Measurements from ENCODE around the gene EPHB4. TPM values are rescaled to one million over a fixed set of nuclear protein-coding genes. Genes with fewer than 3 reads are reported as not detected.
"Not testable (repeated sequence)": the region's sequence is repeated elsewhere in the genome, so short reads cannot be mapped to it uniquely, and the experiment has no call there.

EPHB4 gene
- total and polyA plus RNA-seq, 11 donors, result 10.7 to 76.2 (median 21.4) TPM

DNA sequence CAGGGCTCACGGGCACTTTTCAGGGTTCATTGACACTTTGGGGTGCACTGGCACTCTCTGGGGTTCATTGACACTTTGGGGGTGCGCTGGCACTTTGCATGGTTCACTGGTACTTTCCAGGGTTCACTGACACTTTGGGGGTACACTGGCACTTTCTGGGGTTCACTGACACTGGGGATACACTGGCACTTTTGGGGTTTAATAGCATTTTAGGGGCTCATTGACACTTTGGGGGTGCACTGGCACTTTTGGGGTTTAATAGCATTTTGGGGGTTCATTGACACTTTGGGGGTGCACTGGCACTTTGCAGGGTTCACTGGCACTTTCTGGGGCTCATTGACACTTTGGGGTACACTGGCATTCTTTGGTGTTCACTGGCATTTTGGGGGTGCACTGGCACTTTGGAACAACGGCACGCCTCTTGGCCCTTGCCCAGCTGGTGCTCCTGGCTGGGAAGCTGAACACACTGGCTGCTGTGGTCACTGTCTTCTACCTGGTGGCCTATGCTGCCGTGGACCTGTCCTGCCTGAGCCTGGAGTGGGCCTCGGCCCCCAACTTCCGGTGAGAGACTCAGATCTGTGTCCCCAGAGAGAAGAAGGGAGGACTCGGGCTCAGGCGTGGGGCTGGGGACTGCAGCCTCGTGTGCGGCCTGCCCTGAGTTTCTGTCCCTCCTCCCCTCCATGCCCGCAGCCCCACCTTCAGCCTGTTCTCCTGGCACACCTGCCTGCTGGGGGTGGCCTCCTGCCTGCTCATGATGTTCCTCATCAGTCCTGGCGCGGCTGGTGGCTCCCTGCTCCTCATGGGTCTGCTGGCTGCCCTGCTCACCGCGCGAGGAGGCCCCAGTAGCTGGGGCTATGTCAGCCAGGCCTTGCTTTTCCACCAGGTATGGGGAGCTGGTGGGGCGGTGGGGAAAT, 33.6 kb upstream of the EPHB4 start:
- Histone ChIP-seq H3K27ac (no peak overlapping the region), H3K27me3 (no peaks in the 10 kb centered on the region), H3K4me1 (peaks cover 0 to 18% (median 4%) of the 10 kb centered on the region in 12 donors), H3K36me3 (peaks cover 0 to 66% (median 16%) of the 10 kb centered on the region in 9 donors), H3K4me3 (no peak overlapping the region), H3K9me3 (no peaks in the 10 kb centered on the region)
- intact Hi-C loops (cut with DNase I), result no loop called here
- 84 to 95% (median 94%) methylated on average over 7 to 18 of the region's 18 CpGs for WGBS, 4 donors
- ATAC-seq (no peak), DNase-seq (peak in 1 of 5 donors; percentile 45)
- TF ChIP-seq, protein P1, sequence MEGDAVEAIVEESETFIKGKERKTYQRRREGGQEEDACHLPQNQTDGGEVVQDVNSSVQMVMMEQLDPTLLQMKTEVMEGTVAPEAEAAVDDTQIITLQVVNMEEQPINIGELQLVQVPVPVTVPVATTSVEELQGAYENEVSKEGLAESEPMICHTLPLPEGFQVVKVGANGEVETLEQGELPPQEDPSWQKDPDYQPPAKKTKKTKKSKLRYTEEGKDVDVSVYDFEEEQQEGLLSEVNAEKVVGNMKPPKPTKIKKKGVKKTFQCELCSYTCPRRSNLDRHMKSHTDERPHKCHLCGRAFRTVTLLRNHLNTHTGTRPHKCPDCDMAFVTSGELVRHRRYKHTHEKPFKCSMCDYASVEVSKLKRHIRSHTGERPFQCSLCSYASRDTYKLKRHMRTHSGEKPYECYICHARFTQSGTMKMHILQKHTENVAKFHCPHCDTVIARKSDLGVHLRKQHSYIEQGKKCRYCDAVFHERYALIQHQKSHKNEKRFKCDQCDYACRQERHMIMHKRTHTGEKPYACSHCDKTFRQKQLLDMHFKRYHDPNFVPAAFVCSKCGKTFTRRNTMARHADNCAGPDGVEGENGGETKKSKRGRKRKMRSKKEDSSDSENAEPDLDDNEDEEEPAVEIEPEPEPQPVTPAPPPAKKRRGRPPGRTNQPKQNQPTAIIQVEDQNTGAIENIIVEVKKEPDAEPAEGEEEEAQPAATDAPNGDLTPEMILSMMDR (IDR thresholded peaks at IDR 0.05), result no peak
- TF ChIP-seq POLR2A (IDR thresholded peaks at IDR 0.05), result no peak

DNA sequence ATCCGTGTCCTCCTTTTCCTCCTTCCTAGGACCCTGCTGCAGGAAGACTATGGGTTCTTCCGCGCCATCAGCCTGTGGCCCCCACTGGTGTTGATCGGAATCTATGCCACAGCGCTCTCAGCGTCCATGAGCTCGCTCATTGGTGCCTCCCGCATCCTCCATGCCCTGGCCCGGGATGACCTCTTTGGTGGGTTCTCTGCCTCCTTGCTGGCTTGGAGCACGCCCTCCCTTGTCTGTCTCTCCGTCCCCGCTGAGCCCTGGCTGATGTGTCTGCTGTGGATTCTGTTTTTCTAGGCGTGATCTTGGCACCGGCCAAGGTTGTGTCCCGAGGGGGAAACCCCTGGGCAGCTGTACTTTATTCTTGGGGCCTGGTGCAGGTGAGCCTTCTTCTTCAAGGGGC, 32.5 kb upstream of the EPHB4 start:
- Histone ChIP-seq H3K27me3 (no peaks in the 10 kb centered on the region), H3K36me3 (peaks cover 0 to 63% (median 16%) of the 10 kb centered on the region in 9 donors), H3K4me3 (no peak overlapping the region), H3K27ac (no peak overlapping the region), H3K9me3 (no peaks in the 10 kb centered on the region), H3K4me1 (peaks cover 0 to 12% (median 2%) of the 10 kb centered on the region in 12 donors)
- TF ChIP-seq POLR2A (IDR thresholded peaks at IDR 0.05), result no peak
- TF ChIP-seq, protein P1 (IDR thresholded peaks at IDR 0.05), result no peak
- DNase-seq (peak in 1 of 5 donors; percentile 60), ATAC-seq (no peak)
- 86 to 94% (median 88%) methylated on average over 14 to 15 of the region's 15 CpGs for WGBS, 4 donors
- intact Hi-C loops (cut with DNase I), result loop anchor here in 2 of 10 donors (10.0 kb wide), 2 partner anchors 155 to 385 kb away; partner anchors contain the start of genes POP7 (in 1 of the 2) and TSC22D4 (in 1 of the 2)

DNA sequence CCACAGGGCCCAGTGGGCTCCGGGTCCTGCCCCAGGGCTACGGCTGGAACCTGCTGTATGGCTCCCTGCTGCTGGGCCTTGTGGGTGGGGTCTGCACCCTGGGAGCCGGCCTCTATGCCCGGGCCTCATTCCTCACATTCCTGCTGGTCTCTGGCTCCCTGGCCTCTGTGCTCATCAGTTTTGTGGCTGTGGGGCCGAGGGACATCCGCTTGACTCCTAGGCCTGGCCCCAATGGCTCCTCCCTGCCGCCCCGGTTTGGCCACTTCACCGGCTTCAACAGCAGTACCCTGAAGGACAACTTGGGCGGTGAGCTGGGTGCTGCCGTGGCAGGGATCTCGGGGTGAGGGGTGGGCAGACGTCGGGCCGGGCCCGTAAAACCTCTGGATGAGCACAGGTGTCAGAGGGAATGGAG, 29.6 kb upstream of the EPHB4 start:
- ATAC-seq (no peak), DNase-seq (peak in 1 of 5 donors; percentile 49)
- Histone ChIP-seq H3K9me3 (no peaks in the 10 kb centered on the region), H3K27ac (no peak overlapping the region), H3K36me3 (peaks cover 0 to 33% (median 16%) of the 10 kb centered on the region in 9 donors), H3K27me3 (no peaks in the 10 kb centered on the region), H3K4me1 (peaks cover 0 to 17% (median 9%) of the 10 kb centered on the region in 12 donors), H3K4me3 (no peak overlapping the region)
- intact Hi-C loops (cut with DNase I), result loop anchor here in 2 of 10 donors (10.0 kb wide), 2 partner anchors 152 to 382 kb away; partner anchors contain the start of genes POP7 (in 1 of the 2) and TSC22D4 (in 1 of the 2)
- TF ChIP-seq, protein P1 (IDR thresholded peaks at IDR 0.05), result no peak
- no peak for TF ChIP-seq POLR2A (IDR thresholded peaks at IDR 0.05)
- WGBS, 4 donors, result 88 to 95% (median 91%) methylated on average over 11 to 16 of the region's 16 CpGs

DNA sequence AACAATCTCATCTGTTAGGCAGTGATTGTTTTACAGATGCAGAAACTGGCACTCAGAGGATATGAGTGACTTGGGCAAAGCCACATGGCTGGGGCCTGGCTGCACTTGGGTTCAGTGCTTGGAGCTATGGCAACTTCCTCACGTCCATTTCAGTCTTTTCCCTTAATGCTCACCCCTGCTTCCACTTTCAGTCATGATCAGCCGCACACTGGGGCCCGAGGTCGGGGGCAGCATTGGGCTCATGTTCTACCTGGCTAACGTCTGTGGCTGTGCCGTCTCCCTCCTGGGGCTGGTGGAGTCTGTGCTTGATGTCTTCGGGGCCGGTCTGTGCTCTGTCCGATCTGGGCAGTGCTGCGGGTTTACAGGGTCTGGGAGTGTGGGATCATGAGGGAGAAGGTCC, 28.2 kb upstream of the EPHB4 start:
- WGBS, 4 donors, result 85 to 96% (median 92%) methylated on average over 6 to 10 of the region's 10 CpGs
- Histone ChIP-seq H3K27me3 (no peaks in the 10 kb centered on the region), H3K9me3 (no peaks in the 10 kb centered on the region), H3K4me3 (no peak overlapping the region), H3K27ac (no peak overlapping the region), H3K4me1 (peaks cover 0 to 21% (median 12%) of the 10 kb centered on the region in 12 donors), H3K36me3 (peaks cover 0 to 19% (median 6%) of the 10 kb centered on the region in 9 donors)
- ATAC-seq (no peak), DNase-seq (peak in 1 of 5 donors; percentile 39)
- TF ChIP-seq POLR2A (IDR thresholded peaks at IDR 0.05), result no peak
- TF ChIP-seq, protein P1 (IDR thresholded peaks at IDR 0.05), result no peak
- intact Hi-C loops (cut with DNase I), result loop anchor here in 2 of 10 donors (10.0 kb wide), 2 partner anchors 151 to 381 kb away; partner anchors contain the start of genes POP7 (in 1 of the 2) and TSC22D4 (in 1 of the 2)

DNA sequence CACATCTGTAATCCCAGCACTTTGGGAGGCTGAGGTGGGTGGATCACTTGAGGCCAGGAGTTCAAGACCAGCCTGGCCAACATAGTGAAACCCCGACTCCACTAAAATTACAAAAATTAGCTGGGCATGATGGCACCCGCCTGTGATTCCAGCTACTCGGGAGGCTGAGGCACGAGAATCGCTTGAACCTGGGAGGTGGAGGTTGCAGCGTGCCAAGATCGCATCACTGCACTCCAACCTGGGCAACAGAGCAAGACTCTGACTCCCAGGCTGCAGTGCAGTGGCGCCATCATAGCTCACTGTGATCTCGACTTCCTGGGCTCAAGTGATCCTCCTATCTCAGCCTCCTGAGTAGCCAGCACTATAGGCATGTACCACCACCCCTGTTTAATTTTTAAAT, 27.6 kb upstream of the EPHB4 start:
- H3K27me3 ChIP-seq, H3K4me3 ChIP-seq, H3K9me3 ChIP-seq, H3K27ac ChIP-seq, ATAC-seq: not testable (repeated sequence)
- peaks cover 0 to 13% (median 0%) of the 10 kb centered on the region in 9 donors for H3K36me3 ChIP-seq
- H3K4me1 ChIP-seq, result peaks cover 0 to 21% (median 12%) of the 10 kb centered on the region in 12 donors
- intact Hi-C loops (cut with DNase I), result loop anchor here in 9 of 10 donors (5.0 to 10.0 kb wide), 4 partner anchors 58 to 380 kb away; partner anchors contain the start of genes POP7 (in 8 of the 9) and TSC22D4 (in 1 of the 9)
- peak in 1 of 5 donors; percentile 16 for DNase-seq
- WGBS, 4 donors, result 91 to 97% (median 95%) methylated on average over 9 of the region's 9 CpGs
